GM18868 (cell line): ENCODE data around the gene TMEM9B.
A peak's percentile ranks its signal among the peaks of the same experiment; 100 is the strongest.
"Not testable (repeated sequence)": the region's sequence is repeated elsewhere in the genome, so short reads cannot be mapped to it uniquely, and the experiment has no call there.

Source experiments
- ATAC-seq: cut with Tn5 transposase; IDR thresholded peaks from one replicate; pipeline ENCODE4 v1.9.1; 2021; ENCODE audit warnings: mild to moderate bottlenecking, moderate library complexity; ENCODE audit not compliant: unreplicated experiment

Gene TMEM9B

GRCh38 chr11:8964324-8965320 lies at the start of gene TMEM9B:
Gene TMEM9B, minus strand, starts transcription at chr11:8964442. Its CDS starts 129 bp downstream, at chr11:8964313.
- peak; percentile 82 for ATAC-seq

GRCh38 chr11:9013373-9013772 lies 49.1 kb upstream of the TMEM9B start:
- ATAC-seq, result no peak

GRCh38 chr11:9009538-9009937 lies 45.3 kb upstream of the TMEM9B start:
- ATAC-seq, result not testable (repeated sequence)

- no peak for ATAC-seq
Observed at GRCh38 chr11:9008661-9009060, 44.4 kb upstream of the TMEM9B start.

- no peak for ATAC-seq
Observed at GRCh38 chr11:9008011-9008550, 43.8 kb upstream of the TMEM9B start.

- ATAC-seq, result no peak
Observed at GRCh38 chr11:9005087-9005486, 40.8 kb upstream of the TMEM9B start.

- ATAC-seq, result no peak
Observed at GRCh38 chr11:9004183-9004926, 40.1 kb upstream of the TMEM9B start.

GRCh38 chr11:9003573-9004182 lies 39.4 kb upstream of the TMEM9B start, which contains the start of gene NRIP3:
Gene NRIP3, minus strand, starts transcription at chr11:9004001. Its CDS starts 66 bp downstream, at chr11:9003935.
- ATAC-seq, result peak; percentile 57

GRCh38 chr11:9002920-9003572 lies 38.8 kb upstream of the TMEM9B start:
- ATAC-seq, result no peak

GRCh38 chr11:9001736-9002135 lies 37.5 kb upstream of the TMEM9B start:
- no peak for ATAC-seq

GRCh38 chr11:8998017-8998416 lies 33.8 kb upstream of the TMEM9B start:
- no peak for ATAC-seq

GRCh38 chr11:8997451-8997850 lies 33.2 kb upstream of the TMEM9B start:
- no peak for ATAC-seq

GRCh38 chr11:8989453-8989852 lies 25.2 kb upstream of the TMEM9B start:
- ATAC-seq, result no peak

GRCh38 chr11:8988329-8989234 lies 24.3 kb upstream of the TMEM9B start:
- no peak for ATAC-seq

GRCh38 chr11:8987446-8987845 lies 23.2 kb upstream of the TMEM9B start:
- ATAC-seq, result no peak

- not testable (repeated sequence) for ATAC-seq
Observed at GRCh38 chr11:8986772-8987171, 22.5 kb upstream of the TMEM9B start.

GRCh38 chr11:8985462-8985861 lies 21.2 kb upstream of the TMEM9B start:
- ATAC-seq, result no peak

- ATAC-seq, result no peak
Observed at GRCh38 chr11:8983552-8983951, 19.3 kb upstream of the TMEM9B start.

GRCh38 chr11:8980485-8980884 lies 16.2 kb upstream of the TMEM9B start:
- no peak for ATAC-seq
